ENCODE data around the gene FICD. TPM values are rescaled to one million over a fixed set of nuclear protein-coding genes. Genes with fewer than 3 reads are reported as not detected.

FICD gene
- total RNA-seq, 2 experiments from 2014 or later = 2.7 to 3.2 TPM

GRCh38 chr12:108531929-108532848 lies 17.1 kb downstream of the FICD start:
- DNase-seq (no peak), ATAC-seq (ENCODE audit: poor library complexity) (no peak)
- Histone ChIP-seq H3K4me1 (ENCODE audit: insufficient read depth, low read length) (no peaks in the 10 kb centered on the region), H3K9me3 (ENCODE audit: control insufficient read depth in 1 of 2, insufficient read depth in 1 of 2, low read length in 2 of 2) (no peaks in the 10 kb centered on the region), H3K27ac (ENCODE audit: low read depth in 1 of 2, low read length in 2 of 2) (no peak overlapping the region), H3K27me3 (ENCODE audit: control insufficient read depth in 1 of 2, insufficient read depth in 2 of 2, low read length in 2 of 2) (no peaks in the 10 kb centered on the region), H3K4me3 (ENCODE audit: low read length) (no peak overlapping the region), H3K36me3 (ENCODE audit: insufficient read depth, low read length) (peaks cover 95% of the 10 kb centered on the region)
- H3K36me3 Mint-ChIP-seq (ENCODE audit: low read depth) = peaks cover 97% of the 10 kb centered on the region
- peaks cover 4% of the 10 kb centered on the region for H3K4me1 Mint-ChIP-seq (ENCODE audit: low read depth)
- no peaks in the 10 kb centered on the region for H3K27me3 Mint-ChIP-seq
- H3K9me3 Mint-ChIP-seq = no peaks in the 10 kb centered on the region
- no peak overlapping the region for H3K4me3 Mint-ChIP-seq
- TF ChIP-seq CTCF (IDR thresholded peaks at IDR 0.05) = no peak
- intact Hi-C loops (cut with DNase I, micrococcal nuclease) = no loop called here
- ChIA-PET POLR2A (interaction anchor here (1.1 kb wide), 1 partner anchor 29 kb away, joined by 4 read pairs; the partner anchor contains the start of gene SART3), CTCF (no interaction called here)
- H3K27ac Mint-ChIP-seq = no peak overlapping the region

GRCh38 chr12:108538146-108538545 lies 23.1 kb downstream of the FICD start:
- peak overlapping the region; percentile 9 for H3K27ac Mint-ChIP-seq

GRCh38 chr12:108538616-108539195 lies 23.6 kb downstream of the FICD start:
- Mint-ChIP-seq H3K4me3 (no peak overlapping the region), H3K9me3 (no peaks in the 10 kb centered on the region), H3K36me3 (ENCODE audit: low read depth) (peaks cover 92% of the 10 kb centered on the region), H3K27ac (peak overlapping the region; percentile 9), H3K4me1 (ENCODE audit: low read depth) (peaks cover 25% of the 10 kb centered on the region), H3K27me3 (no peaks in the 10 kb centered on the region)
- intact Hi-C loops (cut with DNase I, micrococcal nuclease) = no loop called here
- Histone ChIP-seq H3K27ac (ENCODE audit: low read depth in 1 of 2, low read length in 2 of 2) (no peak overlapping the region), H3K9me3 (ENCODE audit: control insufficient read depth in 1 of 2, insufficient read depth in 1 of 2, low read length in 2 of 2) (no peaks in the 10 kb centered on the region), H3K27me3 (ENCODE audit: control insufficient read depth in 1 of 2, insufficient read depth in 2 of 2, low read length in 2 of 2) (no peaks in the 10 kb centered on the region), H3K4me3 (ENCODE audit: low read length) (no peak overlapping the region), H3K4me1 (ENCODE audit: insufficient read depth, low read length) (no peaks in the 10 kb centered on the region), H3K36me3 (ENCODE audit: insufficient read depth, low read length) (peaks cover 79% of the 10 kb centered on the region)
- CTCF ChIA-PET = interaction anchor here (1.4 kb wide), 1 partner anchor 27 kb away, joined by 3 read pairs; no protein-coding TSS in a partner anchor
- TF ChIP-seq CTCF (IDR thresholded peaks at IDR 0.05) = no peak
- DNase-seq (no peak), ATAC-seq (ENCODE audit: poor library complexity) (no peak)
- POLR2A ChIA-PET = no interaction called here

More at GRCh38 chr12:108538146-108538545, 23.1 kb downstream of the FICD start:
- Histone ChIP-seq H3K4me1 (ENCODE audit: insufficient read depth, low read length) (no peaks in the 10 kb centered on the region), H3K36me3 (ENCODE audit: insufficient read depth, low read length) (peaks cover 79% of the 10 kb centered on the region), H3K27me3 (ENCODE audit: control insufficient read depth in 1 of 2, insufficient read depth in 2 of 2, low read length in 2 of 2) (no peaks in the 10 kb centered on the region), H3K27ac (ENCODE audit: low read depth in 1 of 2, low read length in 2 of 2) (no peak overlapping the region), H3K9me3 (ENCODE audit: control insufficient read depth in 1 of 2, insufficient read depth in 1 of 2, low read length in 2 of 2) (no peaks in the 10 kb centered on the region), H3K4me3 (ENCODE audit: low read length) (no peak overlapping the region)
- H3K4me1 Mint-ChIP-seq (ENCODE audit: low read depth) = peaks cover 19% of the 10 kb centered on the region
- no peak for ATAC-seq (ENCODE audit: poor library complexity)
- POLR2A ChIA-PET = no interaction called here
- no peak for DNase-seq
- TF ChIP-seq CTCF (IDR thresholded peaks at IDR 0.05) = no peak
- H3K4me3 Mint-ChIP-seq = no peak overlapping the region
- H3K9me3 Mint-ChIP-seq = no peaks in the 10 kb centered on the region
- H3K27me3 Mint-ChIP-seq = no peaks in the 10 kb centered on the region
- peaks cover 92% of the 10 kb centered on the region for H3K36me3 Mint-ChIP-seq (ENCODE audit: low read depth)
- CTCF ChIA-PET = interaction anchor here (1.3 to 1.4 kb wide), 2 partner anchors 17 to 26 kb away, joined by 3 read pairs; no protein-coding TSS in a partner anchor
- intact Hi-C loops (cut with DNase I, micrococcal nuclease) = no loop called here

Data from CD4-positive, alpha-beta T cell (primary cell).